NCI-H82 (cell line): Measurements from ENCODE around the gene RIGI.
"Not testable (repeated sequence)": the region's sequence is repeated elsewhere in the genome, so short reads cannot be mapped to it uniquely, and the experiment has no call there.

Experiments used
- DNase-seq: peaks from one replicate; lab custom pipeline; 2025; lab: John Stamatoyannopoulos, UW

The RIGI gene

GRCh38 chr9:32526707-32527048 lies 682 bp upstream of the RIGI start:
- DNase-seq = no peak

- DNase-seq = no peak
Measured at GRCh38 chr9:32525709-32526030, 326 bp downstream of the RIGI start.

GRCh38 chr9:32524892-32525708 lies 896 bp downstream of the RIGI start:
- DNase-seq = no peak

- DNase-seq = not testable (repeated sequence)
Measured at GRCh38 chr9:32524558-32524891, 1.5 kb downstream of the RIGI start.

GRCh38 chr9:32523910-32524309 lies 2.1 kb downstream of the RIGI start:
- no peak for DNase-seq

- no peak for DNase-seq
Measured at GRCh38 chr9:32518276-32518675, 7.7 kb downstream of the RIGI start.

- no peak for DNase-seq
Measured at GRCh38 chr9:32516241-32516640, 9.8 kb downstream of the RIGI start.

GRCh38 chr9:32508728-32509127 lies 17.3 kb downstream of the RIGI start:
- DNase-seq = no peak

- no peak for DNase-seq
Measured at GRCh38 chr9:32503008-32503407, 23.0 kb downstream of the RIGI start.

GRCh38 chr9:32502464-32502863 lies 23.5 kb downstream of the RIGI start:
- DNase-seq = no peak

GRCh38 chr9:32501868-32502267 lies 24.1 kb downstream of the RIGI start:
- DNase-seq = no peak

- DNase-seq = no peak
Measured at GRCh38 chr9:32500768-32501167, 25.2 kb downstream of the RIGI start.

- no peak for DNase-seq
Measured at GRCh38 chr9:32497921-32498320, 28.1 kb downstream of the RIGI start.

- no peak for DNase-seq
Measured at GRCh38 chr9:32490601-32491000, 35.4 kb downstream of the RIGI start.

- no peak for DNase-seq
Measured at GRCh38 chr9:32487981-32488380, 38.0 kb downstream of the RIGI start.

GRCh38 chr9:32486839-32487562 lies 39.0 kb downstream of the RIGI start:
- DNase-seq = no peak

- no peak for DNase-seq
Measured at GRCh38 chr9:32483343-32483742, 42.7 kb downstream of the RIGI start.
